GM12878 (cell line): ENCODE results near the gene RGS18. TPM values are rescaled to one million over a fixed set of nuclear protein-coding genes. Genes with fewer than 3 reads are reported as not detected.

Experiments
- ATAC-seq: fragments of 200-7000 bp; cut with Tn5 transposase; 3 replicates; pipeline ENCODE4 v1.9.1; 2020; ENCODE audit warnings: mild to moderate bottlenecking, moderate library complexity
- BruUV-seq: library from RNA; stranded (reverse); fragments of 400-500 nt; replicated peaks from 2 replicates; lab custom pipeline; 2021; lab: Mats Ljungman, UMichigan
- CTCF ChIA-PET: fragments of 300-600 bp; sonication (Branson Sonifier 250); formaldehyde crosslinking; extraction: SDS; loops from one replicate; lab custom pipeline; 2021; ENCODE audit warnings: inconsistent platforms; lab: Yijun Ruan, JAX
- POLR2A ChIA-PET: fragments of 350-600 bp; formaldehyde crosslinking; extraction: SDS; loops from one replicate; lab custom pipeline; 2021; ENCODE audit warnings: inconsistent platforms; lab: Charles Lee
- RAD21 ChIA-PET: fragments of 300-600 bp; sonication (Branson Sonifier 250); formaldehyde crosslinking; loops from one replicate; lab custom pipeline; 2023; ENCODE audit warnings: antibody characterized with exemption; ENCODE audit not compliant: unreplicated experiment; lab: Charles Lee
- SMC1A ChIA-PET: fragments of 300-600 bp; sonication (Branson Sonifier 250); formaldehyde crosslinking; loops from one replicate; lab custom pipeline; 2023; ENCODE audit not compliant: unreplicated experiment, uncharacterized antibody; lab: Charles Lee
- DNase-seq: peaks from one replicate; pipeline ENCODE4 v3.0.0-alpha.2; 2011; ENCODE audit warnings: low read depth, low spot score
- FAIRE-seq: peaks from 3 replicates; lab custom pipeline; 2011; peaks lifted over from hg19 to GRCh38; lab: Jason Lieb, UNC
- H2AFZ ChIP-seq: 2 replicates; pipeline ENCODE4 v1.6.0; 2011; ENCODE audit warnings: low read depth, low read length, control low read depth; ENCODE audit not compliant: control insufficient read depth
- H3K27ac ChIP-seq: 2 replicates; pipeline ENCODE4 v1.5.1; 2011; ENCODE audit warnings: control low read depth; ENCODE audit not compliant: control insufficient read depth, insufficient read depth
- H3K27me3 ChIP-seq, 2 experiments: replicated peaks in 1 of 2; 2 replicates each; pipeline versions ENCODE4 v1.6.0 to v1.6.1; 2011; ENCODE audit warnings: low read length in 1 of 2; ENCODE audit not compliant: control insufficient read depth in 2 of 2, insufficient read depth in 2 of 2
- H3K36me3 ChIP-seq, 2 experiments: 2 replicates each; pipeline ENCODE4 v1.5.1; 2011; ENCODE audit warnings: low read length in 1 of 2; ENCODE audit not compliant: control insufficient read depth in 2 of 2, insufficient read depth in 2 of 2
- H3K4me1 ChIP-seq: 2 replicates; pipeline ENCODE4 v1.6.1; 2011; ENCODE audit warnings: mild to moderate bottlenecking, low read length, moderate library complexity, mixed read lengths; ENCODE audit not compliant: control insufficient read depth, insufficient read depth
- H3K4me2 ChIP-seq: 2 replicates; pipeline ENCODE4 v1.6.0; 2011; ENCODE audit warnings: control low read depth; ENCODE audit not compliant: control insufficient read depth, insufficient read depth
- H3K4me3 ChIP-seq: fragments of 200-600 bp; sonication (generic); 2 replicates; pipeline ENCODE4 v1.5.1; 2016
- H3K79me2 ChIP-seq: 2 replicates; pipeline ENCODE4 v1.6.0; 2011; ENCODE audit warnings: low read length; ENCODE audit not compliant: control insufficient read depth, insufficient read depth
- H3K9ac ChIP-seq: 2 replicates; pipeline ENCODE4 v1.8.0; 2011; ENCODE audit warnings: low read length, control low read depth, mixed read lengths; ENCODE audit not compliant: control insufficient read depth, insufficient read depth
- H3K9me3 ChIP-seq: replicated peaks from 3 replicates; pipeline ENCODE4 v1.5.1; 2011; ENCODE audit warnings: mild to moderate bottlenecking, low read length; ENCODE audit not compliant: control insufficient read depth, insufficient read depth
- H4K20me1 ChIP-seq: 2 replicates; pipeline ENCODE4 v1.6.0; 2011; ENCODE audit not compliant: control insufficient read depth, insufficient read depth
- BACH1 ChIP-seq: fragments of 450-650 bp; IDR thresholded peaks from 2 replicates; pipeline ENCODE4 v1.6.1; 2017; ENCODE audit warnings: mild to moderate bottlenecking, borderline replicate concordance
- CBFB ChIP-seq: IDR thresholded peaks from 2 replicates; pipeline ENCODE4 v1.6.1; 2016; ENCODE audit warnings: antibody characterized with exemption, low read depth
- CBX3 ChIP-seq: fragments of 200-600 bp; sonication (generic); IDR thresholded peaks from 2 replicates; pipeline ENCODE4 v1.6.1; 2016; ENCODE audit warnings: low read depth, borderline replicate concordance
- IKZF2 ChIP-seq, 2 experiments: fragments of 450-650 bp; IDR thresholded peaks; 2 replicates each; pipeline ENCODE4 v1.6.1; 2017; ENCODE audit warnings: mild to moderate bottlenecking in 2 of 2, moderate library complexity in 2 of 2
- SIN3A ChIP-seq: IDR thresholded peaks from 2 replicates; pipeline ENCODE4 v1.6.1; 2012; ENCODE audit warnings: low read depth, low read length, improper control_type of control experiment
- YY1 ChIP-seq: IDR thresholded peaks from 2 replicates; pipeline ENCODE4 v1.6.1; 2011; ENCODE audit warnings: low read depth, mild to moderate bottlenecking, low read length
- ZNF217 ChIP-seq: fragments of 450-650 bp; IDR thresholded peaks from 2 replicates; pipeline ENCODE4 v1.6.1; 2017; ENCODE audit warnings: antibody characterized with exemption, mild to moderate bottlenecking
- ZNF274 ChIP-seq: IDR thresholded peaks from one replicate; pipeline ENCODE4 v1.8.0; 2011; ENCODE audit not compliant: insufficient read length, insufficient read depth
- WGBS: methylation state at CpG from one replicate; pipeline ENCODE4 v1.1.6; 2016; ENCODE audit warnings: low lambda C conversion rate; ENCODE audit not compliant: insufficient replicate concordance, insufficient coverage; ENCODE audit errors: missing lambda C conversion rate; 5-methylcytosine and 5-hydroxymethylcytosine counted together
- in situ Hi-C: fragments of 300-500 bp; cut with MboI; formaldehyde crosslinking; loops from 9 replicates; pipeline ENCODE4 v1.14.3; 2018; ENCODE audit warnings: mixed read lengths
- intact Hi-C: fragments of 100-400 bp; cut with micrococcal nuclease; formaldehyde crosslinking; loops from one replicate; pipeline ENCODE4 v1.14.2; 2022; ENCODE audit not compliant: unreplicated experiment
- polyA plus RNA-seq, 11 experiments: library from polyadenylated mRNA; depleted of rRNA in 4 of 11; unstranded in 6 of 11; stranded (reverse) in 5 of 11; fragments of >200 nt; fragmentation: Nextera tagmentation in 4 of 11; fragmentation: Illumina TruSeq in 1 of 11; extraction: Ambion mirVana in 4 of 11; extraction: Trizol in 1 of 11; gene quantifications; 1 replicate in 1 of 11; 2 replicates in 10 of 11; pipeline versions ENCODE4 v1.2.1 to v1.2.3, GENCODE V29; 2011 to 2016; ENCODE audit warnings: inconsistent platforms in 2 of 11, missing spikeins in 2 of 11, low read depth in 1 of 11
- total RNA-seq, 4 experiments: library from RNA; depleted of rRNA in 3 of 4; stranded (reverse); fragments of >200 nt in 3 of 4; fragmentation: Illumina TruSeq in 1 of 4; extraction: Trizol in 1 of 4; gene quantifications; 2 replicates each; pipeline versions ENCODE4 v1.2.1 to v1.2.3, GENCODE V29; 2013 to 2021
- TF ChIP-seq, protein P1 (sequence below): fragments of 450-650 bp; IDR thresholded peaks from 2 replicates; pipeline ENCODE4 v1.6.1; 2014; ENCODE audit warnings: mild to moderate bottlenecking
- TF ChIP-seq, protein P2 (sequence below): fragments of 450-650 bp; IDR thresholded peaks from 2 replicates; pipeline ENCODE4 v1.6.1; 2018; ENCODE audit warnings: mild to moderate bottlenecking, low read depth, moderate library complexity; ENCODE audit not compliant: partially characterized antibody

RGS18 gene
- total and polyA plus RNA-seq, 10 of the 15 experiments (the other 5 are each of a cell fraction or from before 2014, with no cell fraction given), result not detected

DNA sequence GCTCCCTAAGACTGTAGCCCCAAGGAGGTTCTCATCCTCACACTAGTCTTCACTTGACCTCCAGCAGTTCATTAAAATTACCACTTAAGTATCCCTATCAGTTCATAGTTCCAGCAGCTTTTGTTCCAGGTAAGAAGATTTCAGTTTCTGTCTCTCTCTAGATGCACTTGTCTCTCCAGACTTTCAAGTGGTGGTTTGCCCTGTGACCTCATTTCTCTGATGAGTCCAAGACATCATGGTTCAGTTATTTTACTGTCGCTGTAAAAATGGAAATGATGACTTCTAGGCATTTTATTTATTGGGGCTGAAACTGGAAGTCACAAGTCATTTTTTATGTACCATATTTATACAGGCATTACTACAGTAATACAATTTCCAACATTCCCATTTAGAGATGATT lies 17.9 kb upstream of the RGS18 start:
- WGBS, result 76% methylated on average over 1 of the region's 1 CpG

More for the DNA sequence above, 17.9 kb upstream of the RGS18 start:
- DNase-seq, result no peak
- H3K36me3 ChIP-seq, result no peaks in the 10 kb centered on the region
- no peaks in the 10 kb centered on the region for H3K9me3 ChIP-seq
- no peaks in the 10 kb centered on the region for H4K20me1 ChIP-seq
- POLR2A ChIA-PET, result no interaction called here
- no peak overlapping the region for H2AFZ ChIP-seq
- no peak overlapping the region for H3K4me2 ChIP-seq
- no TSS peak for BruUV-seq
- CTCF ChIA-PET, result no interaction called here
- H3K4me1 ChIP-seq, result no peaks in the 10 kb centered on the region
- SMC1A ChIA-PET, result no interaction called here
- H3K27ac ChIP-seq, result no peak overlapping the region
- ATAC-seq, result no peak
- H3K4me3 ChIP-seq, result no peak overlapping the region
- H3K27me3 ChIP-seq, result no peaks in the 10 kb centered on the region
- TF ChIP-seq, protein P1, sequence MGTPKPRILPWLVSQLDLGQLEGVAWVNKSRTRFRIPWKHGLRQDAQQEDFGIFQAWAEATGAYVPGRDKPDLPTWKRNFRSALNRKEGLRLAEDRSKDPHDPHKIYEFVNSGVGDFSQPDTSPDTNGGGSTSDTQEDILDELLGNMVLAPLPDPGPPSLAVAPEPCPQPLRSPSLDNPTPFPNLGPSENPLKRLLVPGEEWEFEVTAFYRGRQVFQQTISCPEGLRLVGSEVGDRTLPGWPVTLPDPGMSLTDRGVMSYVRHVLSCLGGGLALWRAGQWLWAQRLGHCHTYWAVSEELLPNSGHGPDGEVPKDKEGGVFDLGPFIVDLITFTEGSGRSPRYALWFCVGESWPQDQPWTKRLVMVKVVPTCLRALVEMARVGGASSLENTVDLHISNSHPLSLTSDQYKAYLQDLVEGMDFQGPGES, result no peak
- TF ChIP-seq ZNF217 (no peak), CBFB (no peak), CBX3 (no peak), IKZF2 (IDR thresholded peaks at IDR 0.05) (no peak), SIN3A (no peak), BACH1 (no peak), YY1 (no peak), ZNF274 (no peak)
- TF ChIP-seq, protein P2, sequence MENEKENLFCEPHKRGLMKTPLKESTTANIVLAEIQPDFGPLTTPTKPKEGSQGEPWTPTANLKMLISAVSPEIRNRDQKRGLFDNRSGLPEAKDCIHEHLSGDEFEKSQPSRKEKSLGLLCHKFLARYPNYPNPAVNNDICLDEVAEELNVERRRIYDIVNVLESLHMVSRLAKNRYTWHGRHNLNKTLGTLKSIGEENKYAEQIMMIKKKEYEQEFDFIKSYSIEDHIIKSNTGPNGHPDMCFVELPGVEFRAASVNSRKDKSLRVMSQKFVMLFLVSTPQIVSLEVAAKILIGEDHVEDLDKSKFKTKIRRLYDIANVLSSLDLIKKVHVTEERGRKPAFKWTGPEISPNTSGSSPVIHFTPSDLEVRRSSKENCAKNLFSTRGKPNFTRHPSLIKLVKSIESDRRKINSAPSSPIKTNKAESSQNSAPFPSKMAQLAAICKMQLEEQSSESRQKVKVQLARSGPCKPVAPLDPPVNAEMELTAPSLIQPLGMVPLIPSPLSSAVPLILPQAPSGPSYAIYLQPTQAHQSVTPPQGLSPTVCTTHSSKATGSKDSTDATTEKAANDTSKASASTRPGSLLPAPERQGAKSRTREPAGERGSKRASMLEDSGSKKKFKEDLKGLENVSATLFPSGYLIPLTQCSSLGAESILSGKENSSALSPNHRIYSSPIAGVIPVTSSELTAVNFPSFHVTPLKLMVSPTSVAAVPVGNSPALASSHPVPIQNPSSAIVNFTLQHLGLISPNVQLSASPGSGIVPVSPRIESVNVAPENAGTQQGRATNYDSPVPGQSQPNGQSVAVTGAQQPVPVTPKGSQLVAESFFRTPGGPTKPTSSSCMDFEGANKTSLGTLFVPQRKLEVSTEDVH, result no peak
- no peak for FAIRE-seq
- intact Hi-C loops, result no loop called here
- H3K9ac ChIP-seq, result no peak overlapping the region
- in situ Hi-C loops, result no loop called here
- no peaks in the 10 kb centered on the region for H3K79me2 ChIP-seq
- RAD21 ChIA-PET, result no interaction called here
